AG09319 (cell line): ENCODE results near the gene MGST2.

ENCODE experiments used
- DNase-seq: peaks from one replicate; pipeline ENCODE4 v3.0.0-alpha.2; 2010; ENCODE audit warnings: low read depth; ENCODE audit errors: extremely low read depth
- TF ChIP-seq, protein P1 (sequence below): IDR thresholded peaks from 2 replicates; pipeline ENCODE4 v1.5.1; 2011; ENCODE audit warnings: low read depth, mild to moderate bottlenecking, inconsistent platforms, low read length, moderate library complexity

Gene MGST2

DNA sequence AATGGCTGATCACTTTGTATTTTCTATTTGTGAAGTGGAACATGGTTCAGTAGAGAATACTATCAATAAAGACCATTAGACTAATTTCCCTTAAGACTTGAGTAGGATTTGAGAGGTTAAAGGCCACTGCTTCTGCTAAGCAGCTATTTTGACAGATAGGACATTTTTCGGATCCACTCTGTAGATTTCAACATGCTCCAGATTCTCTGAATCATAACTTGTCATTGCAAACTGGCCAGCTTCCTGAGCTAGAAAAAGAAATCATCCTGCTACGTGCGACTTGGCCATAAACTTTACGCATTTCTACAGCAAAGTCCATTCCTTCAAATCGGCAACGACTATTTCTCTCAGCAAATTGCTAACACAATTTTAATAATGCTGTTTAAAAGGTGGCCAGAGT lies 55.2 kb downstream of the MGST2 start:
- no peak for DNase-seq
- TF ChIP-seq, protein P1, sequence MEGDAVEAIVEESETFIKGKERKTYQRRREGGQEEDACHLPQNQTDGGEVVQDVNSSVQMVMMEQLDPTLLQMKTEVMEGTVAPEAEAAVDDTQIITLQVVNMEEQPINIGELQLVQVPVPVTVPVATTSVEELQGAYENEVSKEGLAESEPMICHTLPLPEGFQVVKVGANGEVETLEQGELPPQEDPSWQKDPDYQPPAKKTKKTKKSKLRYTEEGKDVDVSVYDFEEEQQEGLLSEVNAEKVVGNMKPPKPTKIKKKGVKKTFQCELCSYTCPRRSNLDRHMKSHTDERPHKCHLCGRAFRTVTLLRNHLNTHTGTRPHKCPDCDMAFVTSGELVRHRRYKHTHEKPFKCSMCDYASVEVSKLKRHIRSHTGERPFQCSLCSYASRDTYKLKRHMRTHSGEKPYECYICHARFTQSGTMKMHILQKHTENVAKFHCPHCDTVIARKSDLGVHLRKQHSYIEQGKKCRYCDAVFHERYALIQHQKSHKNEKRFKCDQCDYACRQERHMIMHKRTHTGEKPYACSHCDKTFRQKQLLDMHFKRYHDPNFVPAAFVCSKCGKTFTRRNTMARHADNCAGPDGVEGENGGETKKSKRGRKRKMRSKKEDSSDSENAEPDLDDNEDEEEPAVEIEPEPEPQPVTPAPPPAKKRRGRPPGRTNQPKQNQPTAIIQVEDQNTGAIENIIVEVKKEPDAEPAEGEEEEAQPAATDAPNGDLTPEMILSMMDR = no peak

DNA sequence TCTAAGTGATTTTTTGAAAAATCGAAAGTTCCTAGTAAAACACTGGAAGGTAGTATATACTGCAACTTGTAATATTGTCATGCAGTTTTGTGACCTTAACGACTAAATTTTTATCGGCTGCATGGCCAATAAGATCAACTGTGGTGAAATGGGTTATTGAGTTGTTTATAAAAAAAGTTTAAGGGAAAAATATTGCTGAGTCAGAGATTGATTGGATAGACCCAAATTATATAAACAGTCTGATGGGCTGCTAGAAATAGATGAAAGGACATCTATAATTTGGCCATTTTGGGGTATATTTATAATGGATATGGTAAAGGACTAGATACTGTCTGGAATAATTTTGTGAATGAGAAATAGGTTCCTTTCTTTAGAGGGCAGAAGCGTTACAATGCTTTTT lies 56.2 kb downstream of the MGST2 start:
- TF ChIP-seq, protein P1 = no peak

DNA sequence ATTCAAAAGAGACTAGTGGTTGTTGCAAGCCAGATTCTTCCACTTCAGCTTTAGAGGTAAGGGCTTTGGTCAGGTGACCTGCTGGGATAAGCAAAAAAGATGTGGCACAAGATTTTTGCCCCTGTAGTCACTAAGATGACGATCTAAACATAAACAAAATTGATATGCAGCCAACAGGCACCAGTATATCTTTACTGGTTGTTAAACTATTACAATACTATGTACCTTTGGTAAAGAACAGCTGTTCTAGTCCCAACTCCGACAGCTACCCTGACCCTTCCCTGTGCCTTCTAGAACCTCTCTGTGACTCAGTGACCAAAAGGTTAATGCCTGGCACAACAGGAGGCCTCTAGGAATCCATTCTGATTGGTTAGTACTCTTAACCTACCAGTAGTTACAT lies 59.6 kb downstream of the MGST2 start:
- DNase-seq = no peak
- TF ChIP-seq, protein P1 = no peak

More for the DNA sequence above, 56.2 kb downstream of the MGST2 start:
- no peak for DNase-seq

DNA sequence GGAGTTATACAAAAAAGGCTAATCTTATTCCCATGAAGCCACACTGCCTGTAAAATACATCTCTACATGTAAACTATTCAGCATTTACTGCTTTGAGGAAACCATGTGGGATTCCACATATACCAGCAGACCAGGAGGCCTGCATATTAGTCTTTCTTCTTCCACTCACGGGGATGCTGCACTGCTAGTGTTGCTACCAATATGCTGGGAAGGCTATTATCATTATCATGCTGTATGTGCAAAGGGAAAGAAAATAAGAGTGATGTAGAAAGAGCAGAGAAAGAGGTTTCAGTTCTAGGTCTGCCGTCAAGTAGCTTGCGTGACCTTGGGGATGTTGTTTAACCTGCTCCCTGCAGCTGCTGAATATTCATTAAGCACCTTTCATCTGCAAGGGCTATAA lies 61.0 kb downstream of the MGST2 start:
- TF ChIP-seq, protein P1 = no peak
- DNase-seq = no peak

DNA sequence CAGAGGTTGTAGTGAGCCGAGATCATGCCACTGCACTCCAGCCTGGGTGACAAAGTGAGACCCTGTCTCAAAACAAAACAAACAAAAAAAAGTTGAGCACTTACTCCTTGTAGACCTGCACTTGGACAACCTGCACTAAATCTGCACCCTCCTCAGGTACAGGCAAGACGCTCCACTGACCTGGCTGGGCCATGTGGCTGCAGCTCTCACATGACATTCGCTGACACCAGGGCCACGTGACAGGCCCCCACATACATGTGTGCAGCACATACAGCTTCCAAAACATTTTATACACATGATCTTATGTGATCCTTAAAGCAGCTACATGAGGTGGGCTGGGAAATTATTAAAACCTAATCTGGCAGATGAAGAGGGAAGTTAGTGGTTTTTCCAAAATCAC lies 62.5 kb downstream of the MGST2 start:
- no peak for DNase-seq
- TF ChIP-seq, protein P1 = no peak

DNA sequence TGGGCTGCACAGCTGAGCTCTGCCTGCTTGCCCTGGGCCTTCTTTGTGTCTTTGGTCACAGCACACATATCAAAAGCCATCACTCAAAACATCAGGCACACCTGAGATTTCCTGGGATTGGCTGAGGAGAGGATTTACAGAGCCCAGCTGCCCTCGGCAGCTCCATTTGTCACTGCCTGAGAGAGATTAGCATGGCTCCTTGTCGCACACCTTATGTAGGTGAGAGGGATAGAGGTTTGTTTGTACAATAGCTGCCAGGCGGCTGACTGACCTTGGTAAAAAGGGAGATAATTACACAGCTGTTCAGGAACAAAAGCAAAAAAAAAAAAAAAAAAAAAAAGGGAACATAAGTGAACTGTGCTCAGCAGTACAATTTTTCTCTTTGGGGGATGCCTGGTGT lies 63.2 kb downstream of the MGST2 start:
- DNase-seq = no peak
- TF ChIP-seq, protein P1 = no peak

DNA sequence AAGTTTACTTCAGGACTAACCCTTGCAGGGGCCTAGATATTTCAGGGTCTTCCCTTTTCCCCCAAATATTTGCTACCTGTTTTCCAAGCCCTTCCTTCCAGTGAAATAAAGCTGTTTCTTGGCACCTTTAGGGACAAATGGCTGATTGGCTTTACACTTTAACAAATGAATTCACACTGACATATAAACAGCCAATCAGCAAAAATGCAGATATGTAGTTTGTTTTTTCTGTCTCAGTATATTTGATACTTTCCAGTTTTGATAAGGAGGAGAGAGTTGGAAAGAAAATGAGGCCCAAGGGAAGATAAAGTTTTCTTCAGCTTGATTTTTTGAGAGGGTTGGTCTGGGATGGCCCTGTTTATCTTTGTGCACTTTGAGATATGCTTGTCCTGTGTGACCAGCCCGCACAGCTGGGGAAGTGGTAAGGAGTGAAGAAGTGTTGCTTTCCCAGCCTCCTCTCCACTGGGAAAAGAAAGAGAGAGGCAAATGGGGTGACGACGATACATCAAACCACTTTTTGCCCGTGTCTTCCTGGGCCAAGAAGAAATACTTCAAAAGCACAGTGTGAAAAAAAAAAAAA lies 67.5 kb downstream of the MGST2 start:
- TF ChIP-seq, protein P1 = no peak
- no peak for DNase-seq
